Measurements from ENCODE around the gene KCTD17. TPM values are rescaled to one million over a fixed set of nuclear protein-coding genes. Genes with fewer than 3 reads are reported as not detected.

KCTD17 gene
- total and polyA plus RNA-seq, 2 of the 13 experiments (the other 11 are each of a cell fraction or from before 2014, with no cell fraction given) = 5.3 to 11.7 TPM

GRCh38 chr22:37043828-37044538 lies 7.6 kb upstream of the KCTD17 start (continued):
- TF ChIP-seq ZNF142 (CRISPR knock-in tag; IDR thresholded peaks at IDR 0.05) (no peak), ZNF292 (CRISPR knock-in tag; IDR thresholded peaks at IDR 0.05; ENCODE audit: borderline replicate concordance, low read depth) (peak; percentile 87), MEIS2 (CRISPR knock-in tag; IDR thresholded peaks at IDR 0.05) (0 out of 2 replicates have a peak, but pooled peaks have one; percentile 31), CBX2 (IDR thresholded peaks at IDR 0.05; ENCODE audit: low read depth, low read length) (no peak), CBX2 (CRISPR knock-in tag; IDR thresholded peaks at IDR 0.05; ENCODE audit: low read depth) (no peak), ZNF558 (CRISPR knock-in tag; IDR thresholded peaks at IDR 0.05; ENCODE audit: borderline replicate concordance) (no peak), MTF1 (CRISPR knock-in tag; IDR thresholded peaks at IDR 0.05) (no peak), ZMAT5 (CRISPR knock-in tag; IDR thresholded peaks at IDR 0.05; ENCODE audit: borderline replicate concordance, low read depth) (no peak), ZC3H4 (CRISPR knock-in tag; IDR thresholded peaks at IDR 0.05; ENCODE audit: borderline replicate concordance) (no peak), CHD4 (IDR thresholded peaks at IDR 0.05; ENCODE audit: borderline replicate concordance, low read length) (no peak), ZBTB38 (CRISPR knock-in tag; IDR thresholded peaks at IDR 0.05) (peak; percentile 63; the same call in 1 of the 2 replicates), NR2F6 (IDR thresholded peaks at IDR 0.05) (peak; percentile 41; the same call in 1 of the 2 replicates), NR2F6 (CRISPR knock-in tag; IDR thresholded peaks at IDR 0.05) (no peak; the same call in 1 of the 2 replicates), ZNF513 (CRISPR knock-in tag; conservative IDR thresholded peaks at IDR 0.05) (no peak), ZBTB4 (CRISPR knock-in tag; IDR thresholded peaks at IDR 0.05; ENCODE audit: borderline replicate concordance) (peak; percentile 70), ZNF776 (CRISPR knock-in tag; IDR thresholded peaks at IDR 0.05) (0 out of 2 replicates have a peak, but pooled peaks have one; percentile 49), KDM3A (CRISPR knock-in tag; IDR thresholded peaks at IDR 0.05; ENCODE audit: low read depth) (0 out of 2 replicates have a peak, but pooled peaks have one; percentile 52), ZNF225 (CRISPR knock-in tag; IDR thresholded peaks at IDR 0.05) (no peak), ZNF235 (CRISPR knock-in tag; IDR thresholded peaks at IDR 0.05; ENCODE audit: borderline replicate concordance) (no peak; the same call in 1 of the 2 replicates)
